H4 (cell line): Measurements from ENCODE around the gene EPHX1. TPM values are rescaled to one million over a fixed set of nuclear protein-coding genes. Genes with fewer than 3 reads are reported as not detected.

Experiments
- DNase-seq: peaks from one replicate; pipeline ENCODE4 v3.0.0-alpha.2; 2015; ENCODE audit warnings: low spot score
- total RNA-seq: library from RNA; depleted of rRNA; stranded (reverse); fragments of >200 nt; shearing (Covaris generic); gene quantifications from 2 replicates; pipeline ENCODE4 v1.2.3, GENCODE V29; 2014

Gene EPHX1
- total RNA-seq, 1 experiment from 2014 or later, result 153 TPM

- no peak for DNase-seq
Observed at GRCh38 chr1:225842788-225843425, 33.0 kb downstream of the EPHX1 start.

- DNase-seq, result no peak
Observed at GRCh38 chr1:225843426-225843795, 33.5 kb downstream of the EPHX1 start.

GRCh38 chr1:225844236-225845061 is 34.5 kb downstream of the EPHX1 start:
- DNase-seq, result no peak

GRCh38 chr1:225845097-225845496 is 35.2 kb downstream of the EPHX1 start:
- no peak for DNase-seq

- DNase-seq, result peak; percentile 65
Observed at GRCh38 chr1:225845571-225846259, 35.8 kb downstream of the EPHX1 start.

GRCh38 chr1:225846331-225847310 is 36.7 kb downstream of the EPHX1 start:
- DNase-seq, result no peak

- no peak for DNase-seq
Observed at GRCh38 chr1:225847610-225848009, 37.7 kb downstream of the EPHX1 start.

GRCh38 chr1:225848030-225848955 is 38.4 kb downstream of the EPHX1 start:
- no peak for DNase-seq

GRCh38 chr1:225849925-225850324 is 40.0 kb downstream of the EPHX1 start:
- no peak for DNase-seq

GRCh38 chr1:225850370-225850769 is 40.4 kb downstream of the EPHX1 start:
- no peak for DNase-seq

- DNase-seq, result no peak
Observed at GRCh38 chr1:225851805-225852204, 41.9 kb downstream of the EPHX1 start.

GRCh38 chr1:225852413-225853124 is 42.6 kb downstream of the EPHX1 start:
- no peak for DNase-seq

- DNase-seq, result no peak
Observed at GRCh38 chr1:225853441-225853840, 43.5 kb downstream of the EPHX1 start.

GRCh38 chr1:225855503-225856300 is 45.8 kb downstream of the EPHX1 start:
- DNase-seq, result no peak

GRCh38 chr1:225857256-225857655 is 47.3 kb downstream of the EPHX1 start:
- DNase-seq, result no peak

- DNase-seq, result no peak
Observed at GRCh38 chr1:225859151-225859550, 49.2 kb downstream of the EPHX1 start.

GRCh38 chr1:225860107-225860506 is 50.2 kb downstream of the EPHX1 start:
- no peak for DNase-seq

GRCh38 chr1:225860876-225861441 is 51.0 kb downstream of the EPHX1 start:
- DNase-seq, result no peak
